Ascending aorta (tissue), 2 donors: ENCODE measurements around the gene CFAP58. TPM values are rescaled to one million over a fixed set of nuclear protein-coding genes. Genes with fewer than 3 reads are reported as not detected.

Source experiments
- DNase-seq, 2 donors: peaks; one replicate each; pipeline ENCODE4 v3.0.0-alpha.2; 2019; ENCODE audit warnings: low spot score in 2 of 2
- H3K27ac ChIP-seq, 2 donors: fragments of 200-600 bp; sonication (generic); one replicate each; pipeline ENCODE4 v1.5.1; 2016 to 2017; ENCODE audit warnings: mild to moderate bottlenecking in 1 of 2
- H3K27me3 ChIP-seq: fragments of 200-600 bp; sonication (generic); one replicate; pipeline ENCODE4 v1.5.1; 2017
- H3K36me3 ChIP-seq, 2 donors: fragments of 200-600 bp; sonication (generic); one replicate each; pipeline ENCODE4 v1.5.1; 2016
- H3K4me1 ChIP-seq, 2 donors: fragments of 200-600 bp; sonication (generic); one replicate each; pipeline ENCODE4 v1.5.1; 2016 to 2017; ENCODE audit warnings: mild to moderate bottlenecking in 1 of 2
- H3K4me3 ChIP-seq, 2 donors: fragments of 200-600 bp; sonication (generic); one replicate each; pipeline ENCODE4 v1.5.1; 2016 to 2017; ENCODE audit warnings: mild to moderate bottlenecking in 1 of 2
- H3K9me3 ChIP-seq, 2 donors: fragments of 200-600 bp; sonication (generic); one replicate each; pipeline ENCODE4 v1.5.1; 2016
- CTCF ChIP-seq, 3 experiments: fragments of 200-600 bp in 2 of 3; fragments of 450-650 bp in 1 of 3; sonication (generic) in 2 of 3; IDR thresholded peaks; one replicate each; pipeline ENCODE4 v1.5.1; 2016 to 2019; ENCODE audit warnings: antibody characterized with exemption in 3 of 3, mild to moderate bottlenecking in 1 of 3, moderate library complexity in 1 of 3
- intact Hi-C: fragments of 100-400 bp; cut with DNase I; formaldehyde crosslinking; loops from one replicate; pipeline ENCODE4 v1.15.1; 2023
- total RNA-seq: library from RNA; depleted of rRNA; stranded (reverse); fragments of >200 nt; gene quantifications from one replicate; pipeline ENCODE4 v1.1.0, GENCODE V29; 2016

CFAP58 gene
- total RNA-seq, 1 donor from 2014 or later: not detected

- no peaks in the 10 kb centered on the region for H3K4me1 ChIP-seq
- TF ChIP-seq CTCF (IDR thresholded peaks at IDR 0.05): no peak
Measured at GRCh38 chr10:104376784-104377300, 23.2 kb downstream of the CFAP58 start.

GRCh38 chr10:104380336-104380735 lies 26.7 kb downstream of the CFAP58 start:
- no peak for TF ChIP-seq CTCF (IDR thresholded peaks at IDR 0.05)
- Histone ChIP-seq H3K36me3 (no peaks in the 10 kb centered on the region), H3K4me3 (no peak overlapping the region), H3K4me1 (no peaks in the 10 kb centered on the region), H3K27ac (no peak overlapping the region), H3K27me3 (no peaks in the 10 kb centered on the region), H3K9me3 (no peaks in the 10 kb centered on the region)
- no peak for DNase-seq
- intact Hi-C loops: no loop called here

More at GRCh38 chr10:104376784-104377300, 23.2 kb downstream of the CFAP58 start:
- no peak for DNase-seq
- no peaks in the 10 kb centered on the region for H3K9me3 ChIP-seq
- H3K27me3 ChIP-seq: no peaks in the 10 kb centered on the region
- no peak overlapping the region for H3K4me3 ChIP-seq
- no peak overlapping the region for H3K27ac ChIP-seq
- no peaks in the 10 kb centered on the region for H3K36me3 ChIP-seq
- intact Hi-C loops: no loop called here

- Histone ChIP-seq H3K27ac (no peak overlapping the region), H3K4me1 (no peaks in the 10 kb centered on the region), H3K27me3 (no peaks in the 10 kb centered on the region), H3K36me3 (no peaks in the 10 kb centered on the region), H3K4me3 (no peak overlapping the region), H3K9me3 (no peaks in the 10 kb centered on the region)
- DNase-seq: no peak
- intact Hi-C loops: no loop called here
- no peak for TF ChIP-seq CTCF (IDR thresholded peaks at IDR 0.05)
Measured at GRCh38 chr10:104387130-104387888, 33.7 kb downstream of the CFAP58 start.

GRCh38 chr10:104388830-104389229 lies 35.2 kb downstream of the CFAP58 start:
- intact Hi-C loops: no loop called here
- Histone ChIP-seq H3K27me3 (no peaks in the 10 kb centered on the region), H3K4me1 (no peaks in the 10 kb centered on the region), H3K4me3 (no peak overlapping the region), H3K36me3 (no peaks in the 10 kb centered on the region), H3K9me3 (no peaks in the 10 kb centered on the region), H3K27ac (no peak overlapping the region)
- TF ChIP-seq CTCF (IDR thresholded peaks at IDR 0.05): no peak
- no peak for DNase-seq

- Histone ChIP-seq H3K36me3 (no peaks in the 10 kb centered on the region), H3K4me1 (no peaks in the 10 kb centered on the region), H3K4me3 (no peak overlapping the region), H3K27ac (no peak overlapping the region), H3K9me3 (no peaks in the 10 kb centered on the region), H3K27me3 (no peaks in the 10 kb centered on the region)
- no peak for DNase-seq
- intact Hi-C loops: no loop called here
- TF ChIP-seq CTCF (IDR thresholded peaks at IDR 0.05): no peak
Measured at GRCh38 chr10:104391150-104391968, 37.7 kb downstream of the CFAP58 start.
